AG04449 (cell line): ENCODE data around the gene PPM1L.

Experiments used
- CTCF ChIA-PET: fragments of 350-600 bp; formaldehyde crosslinking; extraction: SDS; loops from one replicate; lab custom pipeline; 2021; ENCODE audit warnings: antibody characterized with exemption; lab: Yijun Ruan, JAX
- POLR2A ChIA-PET: fragments of 400-600, 350-600 bp; formaldehyde crosslinking; extraction: SDS; loops from one replicate; lab custom pipeline; 2020; ENCODE audit warnings: antibody characterized with exemption, inconsistent platforms; lab: Yijun Ruan, JAX
- DNase-seq: peaks from one replicate; pipeline ENCODE4 v3.0.0-alpha.2; 2010; ENCODE audit warnings: low read depth, low spot score
- H3K4me3 ChIP-seq: 2 replicates; pipeline ENCODE4 v1.5.1; 2011; ENCODE audit warnings: low read depth, mild to moderate bottlenecking, control low read depth, low read length
- CTCF ChIP-seq: IDR thresholded peaks from one replicate; pipeline ENCODE4 v1.5.1; 2011; ENCODE audit warnings: mild to moderate bottlenecking, moderate library complexity, low read length, control low read depth, inconsistent platforms; ENCODE audit not compliant: insufficient read depth; ENCODE audit errors: missing control alignments

Gene PPM1L

DNA sequence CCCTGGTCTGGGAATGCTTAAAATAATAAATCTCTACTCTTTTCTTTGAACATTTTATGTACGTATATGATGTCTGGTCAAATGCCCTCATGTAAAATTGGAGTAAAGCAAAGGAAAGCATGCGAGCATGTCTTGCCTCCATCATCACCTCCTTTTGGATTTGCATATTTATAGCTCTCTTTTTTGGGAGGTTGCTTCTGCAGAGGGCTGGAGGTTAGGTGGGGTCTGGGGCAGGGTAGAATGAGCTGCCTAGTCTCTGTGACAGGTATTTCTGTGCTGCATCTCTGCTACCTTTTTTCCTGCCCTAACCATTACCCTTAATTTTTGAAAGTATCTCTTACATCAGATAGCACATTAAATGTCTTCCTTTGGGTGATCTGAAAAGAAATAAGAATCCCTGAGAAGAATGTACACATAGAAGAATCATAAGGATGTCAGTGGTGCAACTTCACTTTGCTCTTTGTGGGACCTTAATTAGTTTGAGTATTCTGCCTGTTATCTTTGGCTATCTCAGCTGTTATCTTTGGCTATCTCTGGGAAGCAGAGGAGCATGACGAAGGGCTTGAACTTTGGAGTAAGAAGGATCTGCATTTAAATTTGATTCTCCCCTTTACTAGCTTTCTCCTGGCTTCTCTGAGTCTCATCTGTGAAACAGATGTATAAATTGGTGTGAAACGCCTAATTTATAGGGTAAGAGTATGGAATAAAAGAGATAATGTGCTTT, 40.2 kb downstream of the PPM1L start:
- POLR2A ChIA-PET: no interaction called here
- H3K4me3 ChIP-seq: no peak overlapping the region
- CTCF ChIA-PET: no interaction called here
- TF ChIP-seq CTCF: no peak
- no peak for DNase-seq

DNA sequence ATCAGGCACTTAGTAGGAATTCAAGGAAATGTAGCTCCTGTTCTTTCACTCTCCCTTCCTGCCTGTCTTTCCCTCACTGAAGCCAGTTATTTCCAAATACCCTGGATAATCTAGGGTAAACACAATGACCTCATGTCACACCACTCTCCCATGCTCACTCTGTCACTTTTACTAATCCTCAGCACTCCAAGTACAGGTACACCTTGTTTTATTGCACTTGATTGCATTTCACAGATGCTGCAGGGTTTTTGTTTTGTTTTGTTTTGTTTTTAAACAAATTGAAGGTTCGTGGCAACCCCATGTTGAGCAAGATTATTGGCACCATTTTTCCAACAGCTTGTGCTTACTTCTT, 40.8 kb downstream of the PPM1L start:
- H3K4me3 ChIP-seq: no peak overlapping the region
- DNase-seq: no peak
- POLR2A ChIA-PET: no interaction called here
- TF ChIP-seq CTCF: no peak
- CTCF ChIA-PET: no interaction called here

DNA sequence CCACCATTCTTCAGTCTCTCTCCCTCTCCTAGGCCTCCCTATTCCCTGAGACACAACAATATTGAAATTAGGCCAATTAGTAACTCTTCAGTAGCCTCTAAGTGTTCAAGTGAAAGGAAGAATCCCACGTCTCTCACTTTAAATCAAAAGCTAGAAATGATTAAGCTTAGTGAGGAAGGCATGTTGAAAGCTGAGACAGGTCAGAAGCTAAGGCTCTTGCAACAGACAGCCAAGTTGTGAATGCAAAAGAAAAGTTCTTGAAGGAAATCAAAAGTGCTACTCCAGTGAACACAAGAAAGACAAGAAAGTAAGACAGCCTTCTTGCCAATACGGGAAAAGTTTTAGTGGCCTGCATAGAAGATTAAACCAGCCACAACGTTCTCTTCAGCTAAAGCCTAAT, 41.3 kb downstream of the PPM1L start:
- H3K4me3 ChIP-seq: no peak overlapping the region
- no peak for TF ChIP-seq CTCF
- POLR2A ChIA-PET: no interaction called here
- DNase-seq: no peak
- CTCF ChIA-PET: no interaction called here

GRCh38 chr3:160801386-160802118, 45.5 kb downstream of the PPM1L start:
- DNase-seq: no peak
- no peak overlapping the region for H3K4me3 ChIP-seq
- ChIA-PET POLR2A (no interaction called here), CTCF (no interaction called here)
- TF ChIP-seq CTCF: no peak

- no peak for TF ChIP-seq CTCF
- POLR2A ChIA-PET: no interaction called here
- no peak for DNase-seq
- no peak overlapping the region for H3K4me3 ChIP-seq
- CTCF ChIA-PET: no interaction called here
Observed at GRCh38 chr3:160804762-160805161, 48.7 kb downstream of the PPM1L start.

DNA sequence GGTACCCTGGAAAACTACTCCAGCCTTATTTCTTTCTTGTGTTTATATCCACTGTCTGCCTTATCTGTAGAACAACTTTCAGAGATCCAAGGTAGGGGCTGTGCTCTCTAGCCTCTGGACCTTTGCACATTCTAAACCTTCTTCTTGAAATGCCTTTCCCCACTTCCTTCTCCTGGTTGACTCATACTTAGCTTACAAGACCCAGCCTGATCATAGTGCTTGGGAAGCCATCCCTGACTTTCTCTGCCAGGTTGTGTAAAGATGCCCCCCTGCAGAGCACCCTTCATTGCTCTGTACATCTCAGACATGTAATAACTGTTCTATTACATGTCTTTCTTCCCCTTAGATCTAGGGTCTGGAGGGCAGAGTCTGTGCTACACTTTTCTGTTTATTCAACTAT, 50.1 kb downstream of the PPM1L start:
- H3K4me3 ChIP-seq: no peak overlapping the region
- CTCF ChIA-PET: no interaction called here
- TF ChIP-seq CTCF: no peak
- POLR2A ChIA-PET: no interaction called here
- no peak for DNase-seq
